ENCODE results near the gene GRB2.
"Not testable (repeated sequence)": the region's sequence is repeated elsewhere in the genome, so short reads cannot be mapped to it uniquely, and the experiment has no call there.

The GRB2 gene

GRCh38 chr17:75350706-75351105, 54.8 kb downstream of the GRB2 start:
- DNase-seq (ENCODE audit: low spot score): no peak

GRCh38 chr17:75350029-75350428, 55.4 kb downstream of the GRB2 start:
- DNase-seq (ENCODE audit: low spot score): no peak

GRCh38 chr17:75349589-75349988, 55.9 kb downstream of the GRB2 start:
- no peak for DNase-seq (ENCODE audit: low spot score)

- no peak for DNase-seq (ENCODE audit: low spot score)
Observed at GRCh38 chr17:75348386-75349012, 57.0 kb downstream of the GRB2 start.

- DNase-seq (ENCODE audit: low spot score): no peak
Observed at GRCh38 chr17:75346906-75347305, 58.6 kb downstream of the GRB2 start.

- not testable (repeated sequence) for DNase-seq (ENCODE audit: low spot score)
Observed at GRCh38 chr17:75346368-75346767, 59.1 kb downstream of the GRB2 start.

GRCh38 chr17:75345514-75346167, 59.8 kb downstream of the GRB2 start:
- no peak for DNase-seq (ENCODE audit: low spot score)

- no peak for DNase-seq (ENCODE audit: low spot score)
Observed at GRCh38 chr17:75344666-75345065, 60.8 kb downstream of the GRB2 start.

- no peak for DNase-seq (ENCODE audit: low spot score)
Observed at GRCh38 chr17:75342996-75343395, 62.5 kb downstream of the GRB2 start.

GRCh38 chr17:75341784-75342486, 63.5 kb downstream of the GRB2 start:
- DNase-seq (ENCODE audit: low spot score): no peak

- no peak for DNase-seq (ENCODE audit: low spot score)
Observed at GRCh38 chr17:75340631-75341030, 64.8 kb downstream of the GRB2 start.

- DNase-seq (ENCODE audit: low spot score): no peak
Observed at GRCh38 chr17:75339971-75340370, 65.5 kb downstream of the GRB2 start.

GRCh38 chr17:75338335-75338734, 67.1 kb downstream of the GRB2 start:
- DNase-seq (ENCODE audit: low spot score): no peak

GRCh38 chr17:75335315-75335714, 70.2 kb downstream of the GRB2 start:
- DNase-seq (ENCODE audit: low spot score): no peak

- no peak for DNase-seq (ENCODE audit: low spot score)
Observed at GRCh38 chr17:75334723-75335122, 70.8 kb downstream of the GRB2 start.

- DNase-seq (ENCODE audit: low spot score): no peak
Observed at GRCh38 chr17:75331671-75332070, 73.8 kb downstream of the GRB2 start.

GRCh38 chr17:75327757-75328156, 77.7 kb downstream of the GRB2 start:
- DNase-seq (ENCODE audit: low spot score): no peak

- no peak for DNase-seq (ENCODE audit: low spot score)
Observed at GRCh38 chr17:75326226-75326848, 79.1 kb downstream of the GRB2 start.

GRCh38 chr17:75325827-75326225, 79.7 kb downstream of the GRB2 start:
- DNase-seq (ENCODE audit: low spot score): no peak

- DNase-seq (ENCODE audit: low spot score): no peak
Observed at GRCh38 chr17:75325348-75325747, 80.1 kb downstream of the GRB2 start.

- no peak for DNase-seq (ENCODE audit: low spot score)
Observed at GRCh38 chr17:75321506-75321905, 84.0 kb downstream of the GRB2 start.

- DNase-seq (ENCODE audit: low spot score): no peak
Observed at GRCh38 chr17:75319904-75320691, 85.4 kb downstream of the GRB2 start.
